Measurements from ENCODE around the gene SPTBN1. TPM values are rescaled to one million over a fixed set of nuclear protein-coding genes. Genes with fewer than 3 reads are reported as not detected.

Gene SPTBN1
- total RNA-seq, 4 donors from 2014 or later: 353 to 606 (median 498) TPM

GRCh38 chr2:54588244-54588899 lies 132.2 kb downstream of the SPTBN1 start:
- WGBS, 2 donors (ENCODE audit: low coverage in 1 of 2): 50% methylated on average over 1 of the region's 1 CpG; no CpG with 5 or more reads in 1 of the 2 donors
- peak overlapping the region in 1 of 4 donors; percentile 38 for H3K27ac ChIP-seq
- no peak overlapping the region for H3K4me3 ChIP-seq
- H3K27me3 ChIP-seq: no peaks in the 10 kb centered on the region
- ATAC-seq: no peak
- H3K36me3 ChIP-seq: peaks cover 0 to 5% of the 10 kb centered on the region in 2 donors
- peaks cover 13 to 85% (median 20%) of the 10 kb centered on the region in 3 donors for H3K4me1 ChIP-seq
- TF ChIP-seq CTCF (IDR thresholded peaks at IDR 0.05) (no peak), POLR2A (IDR thresholded peaks at IDR 0.05) (no peak), POLR2AphosphoS5 (IDR thresholded peaks at IDR 0.05) (no peak), EP300 (IDR thresholded peaks at IDR 0.05) (no peak)
- no peaks in the 10 kb centered on the region for H3K9me3 ChIP-seq

- Histone ChIP-seq H3K27me3 (no peaks in the 10 kb centered on the region), H3K36me3 (peaks cover 0 to 5% of the 10 kb centered on the region in 2 donors), H3K27ac (peak overlapping the region in 3 of 4 donors; percentile 16 to 38 (median 17)), H3K4me1 (peaks cover 13 to 78% (median 20%) of the 10 kb centered on the region in 3 donors), H3K9me3 (no peaks in the 10 kb centered on the region), H3K4me3 (no peak overlapping the region)
- no peak for TF ChIP-seq CTCF (IDR thresholded peaks at IDR 0.05)
- TF ChIP-seq EP300 (IDR thresholded peaks at IDR 0.05): no peak
- TF ChIP-seq POLR2AphosphoS5 (IDR thresholded peaks at IDR 0.05): no peak
- no peak for TF ChIP-seq POLR2A (IDR thresholded peaks at IDR 0.05)
- 89 to 100% methylated on average over 2 to 3 of the region's 4 CpGs for WGBS, 2 donors (ENCODE audit: low coverage in 1 of 2)
- no peak for ATAC-seq
Measured at GRCh38 chr2:54589038-54589339, 132.9 kb downstream of the SPTBN1 start.

DNA sequence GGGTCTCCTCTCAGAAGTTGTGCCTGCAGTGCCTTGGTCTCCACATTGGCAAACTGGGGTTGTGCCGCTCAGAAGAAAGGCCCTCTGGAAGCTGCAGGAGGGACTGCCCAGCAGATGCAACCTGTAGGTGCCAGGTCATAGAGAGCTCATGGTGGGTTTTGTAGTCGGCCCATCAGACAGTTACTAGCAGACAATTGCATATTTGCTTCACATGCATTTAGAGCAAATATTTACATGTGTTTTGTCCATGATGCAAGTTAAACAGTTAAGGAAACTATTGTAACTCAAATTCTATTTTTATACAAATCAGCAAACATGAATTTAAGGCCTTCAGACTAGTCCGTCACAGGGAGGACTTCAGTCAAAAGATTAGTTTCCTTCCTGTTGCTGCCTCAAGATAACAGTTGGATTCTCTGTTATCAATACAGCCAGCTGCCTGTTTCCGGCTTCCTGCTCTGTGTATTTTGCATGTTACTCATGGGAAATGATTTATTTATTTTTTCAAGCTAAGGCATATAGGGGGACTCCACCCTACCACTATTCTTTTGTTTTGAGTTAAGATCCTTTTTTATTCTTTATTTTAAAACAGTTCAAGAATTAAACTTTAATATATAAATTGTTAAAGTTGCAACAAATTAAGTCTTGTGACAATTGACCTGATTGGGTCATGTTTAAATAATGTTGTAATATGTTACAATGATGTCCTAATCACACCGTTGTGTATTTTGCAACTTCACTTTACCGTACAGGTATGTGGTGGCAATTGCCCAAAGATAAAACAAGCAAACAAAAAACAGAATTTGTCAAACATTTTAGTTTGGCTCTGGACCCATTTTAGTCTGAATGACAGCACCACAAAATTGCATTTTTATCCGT lies 133.5 kb downstream of the SPTBN1 start:
- H3K27me3 ChIP-seq: no peaks in the 10 kb centered on the region
- H3K4me3 ChIP-seq: no peak overlapping the region
- H3K4me1 ChIP-seq: peaks cover 13 to 73% (median 20%) of the 10 kb centered on the region in 3 donors
- peaks cover 0 to 5% of the 10 kb centered on the region in 2 donors for H3K36me3 ChIP-seq
- TF ChIP-seq POLR2AphosphoS5 (IDR thresholded peaks at IDR 0.05) (peak; percentile 39), POLR2A (IDR thresholded peaks at IDR 0.05) (no peak)
- 50 to 65% methylated on average over 6 to 7 of the region's 7 CpGs for WGBS, 2 donors (ENCODE audit: low coverage in 1 of 2)
- H3K27ac ChIP-seq: peak overlapping the region in 3 of 4 donors; percentile 16 to 38 (median 17)
- H3K9me3 ChIP-seq: no peaks in the 10 kb centered on the region
- ATAC-seq: peak; percentile 66

DNA sequence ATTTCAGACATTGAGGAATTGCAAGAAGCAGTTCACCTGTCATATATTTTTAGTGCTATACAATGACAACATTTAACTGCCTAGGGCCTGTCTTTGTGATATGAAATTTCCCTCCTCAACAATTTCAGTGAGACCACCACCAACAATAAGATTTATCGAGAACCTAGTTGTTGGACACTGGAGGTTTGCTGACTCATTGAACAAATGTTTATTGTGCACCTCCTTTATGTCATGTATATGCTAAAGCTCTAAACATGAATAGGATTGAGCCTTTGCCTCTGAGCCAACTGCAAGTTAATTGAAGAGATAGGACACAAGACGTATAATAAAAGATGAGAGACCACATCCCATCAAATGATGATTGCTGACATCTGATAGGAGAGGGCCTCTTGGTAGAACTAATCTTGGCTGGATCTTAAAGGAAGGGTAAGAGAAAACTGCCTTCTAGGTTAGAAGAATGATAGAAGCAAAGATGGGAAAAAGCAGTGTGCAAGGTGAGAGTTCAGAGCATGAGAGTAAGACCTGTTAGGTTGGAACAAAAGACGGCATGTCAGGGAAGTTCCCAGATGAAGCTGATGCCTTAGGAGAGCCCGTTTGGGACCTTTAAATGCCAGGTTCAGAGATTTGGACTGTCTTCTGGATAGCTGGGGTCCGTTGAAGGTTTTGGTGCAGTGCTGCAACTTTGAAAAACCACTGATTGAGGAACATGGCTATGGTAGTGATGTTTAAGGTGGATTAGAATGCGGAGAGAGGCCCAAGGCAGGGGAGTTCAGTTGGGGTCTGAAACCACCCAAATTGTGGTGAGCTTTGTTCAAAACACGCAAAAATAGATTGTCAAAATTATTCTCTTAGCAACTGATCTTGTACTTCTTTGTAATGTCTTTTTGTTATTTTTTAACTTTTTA lies 134.3 kb downstream of the SPTBN1 start:
- 75 to 89% methylated on average over 4 to 7 of the region's 7 CpGs for WGBS, 2 donors (ENCODE audit: low coverage in 1 of 2)
- Histone ChIP-seq H3K4me3 (no peak overlapping the region), H3K27ac (peak overlapping the region in 1 of 4 donors; percentile 18), H3K9me3 (no peaks in the 10 kb centered on the region), H3K36me3 (peaks cover 0 to 5% of the 10 kb centered on the region in 2 donors), H3K4me1 (peaks cover 13 to 71% (median 24%) of the 10 kb centered on the region in 3 donors), H3K27me3 (no peaks in the 10 kb centered on the region)
- TF ChIP-seq EP300 (IDR thresholded peaks at IDR 0.05) (no peak), POLR2AphosphoS5 (IDR thresholded peaks at IDR 0.05) (no peak), POLR2A (IDR thresholded peaks at IDR 0.05) (no peak), CTCF (IDR thresholded peaks at IDR 0.05) (no peak)
- ATAC-seq: no peak

DNA sequence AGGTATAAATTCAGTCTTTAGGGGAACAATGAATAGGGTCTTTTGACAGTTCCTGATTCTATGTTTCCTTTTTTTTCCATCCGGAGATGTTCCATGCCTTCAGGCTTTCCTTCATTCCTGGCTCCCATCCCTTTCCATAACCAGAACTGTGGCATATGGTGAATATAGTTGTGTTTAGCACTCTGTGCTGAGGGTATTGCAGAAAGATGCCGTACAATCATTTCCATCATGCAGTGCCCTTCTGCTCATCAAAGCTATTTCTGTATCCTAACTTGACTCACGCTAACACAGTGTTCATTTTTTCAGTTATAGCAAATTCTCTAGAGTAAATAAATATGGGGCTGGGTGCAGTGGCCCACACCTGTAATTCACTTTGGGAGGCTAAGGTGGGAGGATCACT lies 135.4 kb downstream of the SPTBN1 start:
- TF ChIP-seq POLR2AphosphoS5 (IDR thresholded peaks at IDR 0.05) (no peak), EP300 (IDR thresholded peaks at IDR 0.05) (no peak), CTCF (IDR thresholded peaks at IDR 0.05) (no peak), POLR2A (IDR thresholded peaks at IDR 0.05) (no peak)
- WGBS, 2 donors (ENCODE audit: low coverage in 1 of 2): 68 to 70% methylated on average over 3 of the region's 3 CpGs
- peaks cover 4 to 71% (median 35%) of the 10 kb centered on the region in 3 donors for H3K4me1 ChIP-seq

More for the DNA sequence above, 135.4 kb downstream of the SPTBN1 start:
- H3K27ac ChIP-seq: no peak overlapping the region
- peaks cover 0 to 5% of the 10 kb centered on the region in 2 donors for H3K36me3 ChIP-seq
- no peaks in the 10 kb centered on the region for H3K9me3 ChIP-seq
- H3K27me3 ChIP-seq: no peaks in the 10 kb centered on the region
- ATAC-seq: no peak
- no peak overlapping the region for H3K4me3 ChIP-seq

Data from gastroesophageal sphincter (tissue), 4 donors.